Ishikawa (cell line): ENCODE data around the gene APOB.

ENCODE experiments used
- CEBPB ChIP-seq: IDR thresholded peaks from 2 replicates; pipeline ENCODE4 v1.6.1; 2012
- CREB1 ChIP-seq: IDR thresholded peaks from 2 replicates; pipeline ENCODE4 v1.6.1; 2012; ENCODE audit warnings: low read depth
- EGR1 ChIP-seq: IDR thresholded peaks from 2 replicates; pipeline ENCODE4 v1.6.1; 2012
- FOXM1 ChIP-seq: IDR thresholded peaks from 2 replicates; pipeline ENCODE4 v1.6.1; 2012; ENCODE audit warnings: low read depth, borderline replicate concordance
- RAD21 ChIP-seq: IDR thresholded peaks from 2 replicates; pipeline ENCODE4 v1.6.1; 2012; ENCODE audit warnings: low read depth
- TAF1 ChIP-seq: IDR thresholded peaks from 2 replicates; pipeline ENCODE4 v1.6.1; 2012; ENCODE audit warnings: low read depth, mild to moderate bottlenecking
- TEAD4 ChIP-seq: IDR thresholded peaks from 2 replicates; pipeline ENCODE4 v1.6.1; 2012
- TF ChIP-seq, protein P1 (sequence below): IDR thresholded peaks from 2 replicates; pipeline ENCODE4 v1.6.1; 2012
- TF ChIP-seq, protein P2 (sequence below): IDR thresholded peaks from 2 replicates; pipeline ENCODE4 v1.6.1; 2012; ENCODE audit warnings: low read depth, mild to moderate bottlenecking

DNA sequence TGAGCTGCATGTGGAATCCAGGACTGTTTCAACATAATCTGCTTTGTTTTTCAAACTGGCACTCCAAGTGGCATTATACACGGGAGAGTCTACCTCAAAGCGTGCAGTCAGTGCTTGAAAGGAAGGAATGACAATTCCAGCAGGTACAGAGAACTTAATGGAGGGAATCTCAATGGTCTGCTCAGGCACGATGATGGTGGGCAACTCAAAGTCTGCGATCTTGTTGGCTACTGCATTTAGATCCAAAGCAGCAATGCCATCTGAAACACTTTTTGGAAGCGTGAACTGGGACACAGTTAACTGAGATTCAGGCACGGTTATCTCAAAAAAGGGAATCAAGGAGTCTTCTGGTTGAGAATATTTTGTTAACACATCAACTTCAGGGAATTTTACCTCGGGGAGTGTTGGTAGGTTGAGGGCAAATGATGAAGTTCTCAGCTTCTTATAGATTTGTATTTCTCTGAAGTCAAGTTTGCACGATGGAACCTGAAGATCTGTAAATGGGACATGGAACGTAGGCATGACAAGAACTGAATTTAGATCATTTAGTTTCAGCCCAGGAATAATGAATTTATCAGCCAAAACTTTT lies 38.7 kb downstream of the APOB start:
- TF ChIP-seq EGR1 (no peak), RAD21 (no peak), CEBPB (no peak), TEAD4 (no peak), TAF1 (no peak), FOXM1 (no peak), CREB1 (no peak)
- TF ChIP-seq, protein P1, sequence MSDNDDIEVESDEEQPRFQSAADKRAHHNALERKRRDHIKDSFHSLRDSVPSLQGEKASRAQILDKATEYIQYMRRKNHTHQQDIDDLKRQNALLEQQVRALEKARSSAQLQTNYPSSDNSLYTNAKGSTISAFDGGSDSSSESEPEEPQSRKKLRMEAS, result no peak
- TF ChIP-seq, protein P2, sequence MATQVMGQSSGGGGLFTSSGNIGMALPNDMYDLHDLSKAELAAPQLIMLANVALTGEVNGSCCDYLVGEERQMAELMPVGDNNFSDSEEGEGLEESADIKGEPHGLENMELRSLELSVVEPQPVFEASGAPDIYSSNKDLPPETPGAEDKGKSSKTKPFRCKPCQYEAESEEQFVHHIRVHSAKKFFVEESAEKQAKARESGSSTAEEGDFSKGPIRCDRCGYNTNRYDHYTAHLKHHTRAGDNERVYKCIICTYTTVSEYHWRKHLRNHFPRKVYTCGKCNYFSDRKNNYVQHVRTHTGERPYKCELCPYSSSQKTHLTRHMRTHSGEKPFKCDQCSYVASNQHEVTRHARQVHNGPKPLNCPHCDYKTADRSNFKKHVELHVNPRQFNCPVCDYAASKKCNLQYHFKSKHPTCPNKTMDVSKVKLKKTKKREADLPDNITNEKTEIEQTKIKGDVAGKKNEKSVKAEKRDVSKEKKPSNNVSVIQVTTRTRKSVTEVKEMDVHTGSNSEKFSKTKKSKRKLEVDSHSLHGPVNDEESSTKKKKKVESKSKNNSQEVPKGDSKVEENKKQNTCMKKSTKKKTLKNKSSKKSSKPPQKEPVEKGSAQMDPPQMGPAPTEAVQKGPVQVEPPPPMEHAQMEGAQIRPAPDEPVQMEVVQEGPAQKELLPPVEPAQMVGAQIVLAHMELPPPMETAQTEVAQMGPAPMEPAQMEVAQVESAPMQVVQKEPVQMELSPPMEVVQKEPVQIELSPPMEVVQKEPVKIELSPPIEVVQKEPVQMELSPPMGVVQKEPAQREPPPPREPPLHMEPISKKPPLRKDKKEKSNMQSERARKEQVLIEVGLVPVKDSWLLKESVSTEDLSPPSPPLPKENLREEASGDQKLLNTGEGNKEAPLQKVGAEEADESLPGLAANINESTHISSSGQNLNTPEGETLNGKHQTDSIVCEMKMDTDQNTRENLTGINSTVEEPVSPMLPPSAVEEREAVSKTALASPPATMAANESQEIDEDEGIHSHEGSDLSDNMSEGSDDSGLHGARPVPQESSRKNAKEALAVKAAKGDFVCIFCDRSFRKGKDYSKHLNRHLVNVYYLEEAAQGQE, result no peak
